Caco-2 (cell line): Measurements from ENCODE around the gene WDR54. TPM values are rescaled to one million over a fixed set of nuclear protein-coding genes. Genes with fewer than 3 reads are reported as not detected.

Source experiments
- BruUV-seq: library from RNA; stranded (reverse); fragments of 400-500 nt; replicated peaks from 2 replicates; lab custom pipeline; 2021; lab: Mats Ljungman, UMichigan
- CTCF ChIA-PET: fragments of 300-600 bp; sonication (Branson Sonifier 250); formaldehyde crosslinking; loops from one replicate; lab custom pipeline; 2022; ENCODE audit warnings: antibody characterized with exemption; lab: Charles Lee
- POLR2A ChIA-PET: fragments of 300-600 bp; sonication (Branson Sonifier 250); formaldehyde crosslinking; loops from one replicate; lab custom pipeline; 2022; ENCODE audit warnings: antibody characterized with exemption; lab: Charles Lee
- DNase-seq, 2 experiments: peaks; one replicate each; pipeline versions ENCODE4 v3.0.0 to v3.0.0-alpha.2; 2020 to 2022
- H3K27me3 ChIP-seq: replicated peaks from 2 replicates; pipeline ENCODE4 v1.6.0; 2011; ENCODE audit warnings: low read length; ENCODE audit not compliant: control insufficient read depth, insufficient read depth
- H3K36me3 ChIP-seq: 2 replicates; pipeline ENCODE4 v1.5.1; 2011; ENCODE audit warnings: low read length; ENCODE audit not compliant: control insufficient read depth, insufficient read depth
- H3K4me1 ChIP-seq: fragments of 250-450 bp; sonication (Bioruptor Pico); 2 replicates; pipeline ENCODE4 v1.5.1; 2020; ENCODE audit warnings: mild to moderate bottlenecking
- H3K4me3 ChIP-seq: 2 replicates; pipeline ENCODE4 v1.5.1; 2011; ENCODE audit warnings: low read depth, mild to moderate bottlenecking, control low read depth, low read length
- H3K9me3 ChIP-seq: fragments of 250-450 bp; sonication (Bioruptor Pico); 2 replicates; pipeline ENCODE4 v1.5.1; 2020; ENCODE audit warnings: mild to moderate bottlenecking, moderate library complexity
- H3K27ac Mint-ChIP-seq: one replicate; pipeline ENCODE4 v1.8.0; 2022; ENCODE audit warnings: mixed read lengths; ENCODE audit not compliant: unreplicated experiment
- H3K27me3 Mint-ChIP-seq: one replicate; pipeline ENCODE4 v1.8.0; 2022; ENCODE audit warnings: mixed read lengths; ENCODE audit not compliant: insufficient read depth, unreplicated experiment
- H3K36me3 Mint-ChIP-seq: one replicate; pipeline ENCODE4 v1.8.0; 2022; ENCODE audit warnings: mild to moderate bottlenecking, mixed read lengths; ENCODE audit not compliant: insufficient read depth, unreplicated experiment
- H3K4me1 Mint-ChIP-seq: one replicate; pipeline ENCODE4 v1.8.0; 2022; ENCODE audit warnings: low read depth, mixed read lengths; ENCODE audit not compliant: unreplicated experiment
- H3K4me3 Mint-ChIP-seq: one replicate; pipeline ENCODE4 v1.8.0; 2022; ENCODE audit warnings: mild to moderate bottlenecking, moderate library complexity, mixed read lengths; ENCODE audit not compliant: unreplicated experiment
- H3K9me3 Mint-ChIP-seq: one replicate; pipeline ENCODE4 v1.8.0; 2022; ENCODE audit warnings: mixed read lengths; ENCODE audit not compliant: unreplicated experiment
- CTCF ChIP-seq, 2 experiments: fragments of 200-600 bp in 1 of 2; IDR thresholded peaks; 1 replicate in 1 of 2; 2 replicates in 1 of 2; pipeline versions ENCODE4 v1.5.1 to v1.8.0; 2011 to 2022; ENCODE audit warnings: antibody characterized with exemption in 1 of 2, control low read depth in 1 of 2, inconsistent platforms in 1 of 2, low read depth in 1 of 2, low read length in 1 of 2, mild to moderate bottlenecking in 1 of 2, moderate library complexity in 1 of 2; ENCODE audit not compliant: insufficient read depth in 1 of 2, severe bottlenecking in 1 of 2, unreplicated experiment in 1 of 2
- intact Hi-C: fragments of 100-400 bp; cut with micrococcal nuclease; formaldehyde crosslinking; loops from one replicate; pipeline ENCODE4 v1.10.0; 2022; ENCODE audit not compliant: unreplicated experiment
- total RNA-seq: library from RNA; stranded (reverse); gene quantifications from 2 replicates; pipeline ENCODE4 v1.2.3, GENCODE V29; 2022

WDR54 gene
- total RNA-seq, 1 experiment from 2014 or later, result 9.9 TPM

GRCh38 chr2:74378007-74378406, 43.5 kb upstream of the WDR54 start:
- Histone ChIP-seq H3K4me1 (no peaks in the 10 kb centered on the region), H3K36me3 (peaks cover 2% of the 10 kb centered on the region), H3K27me3 (no peaks in the 10 kb centered on the region), H3K4me3 (no peak overlapping the region), H3K9me3 (no peaks in the 10 kb centered on the region)
- no peak for TF ChIP-seq CTCF (IDR thresholded peaks at IDR 0.05; ENCODE audit: insufficient read depth in 1 of 2, low read depth in 1 of 2, low read length in 1 of 2, severe bottlenecking in 1 of 2, unreplicated experiment in 1 of 2)
- DNase-seq, result no peak
- intact Hi-C loops, result no loop called here
- CTCF ChIA-PET, result no interaction called here
- Mint-ChIP-seq H3K9me3 (no peaks in the 10 kb centered on the region), H3K4me1 (no peaks in the 10 kb centered on the region), H3K36me3 (peaks cover 25% of the 10 kb centered on the region), H3K4me3 (no peak overlapping the region), H3K27ac (no peak overlapping the region), H3K27me3 (no peaks in the 10 kb centered on the region)
- POLR2A ChIA-PET, result no interaction called here
- no TSS peak for BruUV-seq

- no peak for TF ChIP-seq CTCF (IDR thresholded peaks at IDR 0.05; ENCODE audit: insufficient read depth in 1 of 2, low read depth in 1 of 2, low read length in 1 of 2, severe bottlenecking in 1 of 2, unreplicated experiment in 1 of 2)
- H3K27ac Mint-ChIP-seq, result no peak within 1 kb of the TSS
- peaks cover 4% of the 10 kb centered on the region; the same call in 1 of the 2 replicates for H3K4me1 ChIP-seq
- DNase-seq, result no peak
- POLR2A ChIA-PET, result no interaction called here
- H3K36me3 ChIP-seq, result peaks cover 2% of the 10 kb centered on the region
- H3K4me3 Mint-ChIP-seq, result no peak within 1 kb of the TSS
- H3K4me1 Mint-ChIP-seq, result no peaks in the 10 kb centered on the region
- intact Hi-C loops, result no loop called here
- CTCF ChIA-PET, result interaction anchor here (1.3 kb wide), 1 partner anchor 12 kb away, joined by 4 read pairs; no protein-coding TSS in a partner anchor
- BruUV-seq, result no TSS peak
- no peaks in the 10 kb centered on the region for H3K27me3 Mint-ChIP-seq
- H3K9me3 ChIP-seq, result no peaks in the 10 kb centered on the region
- H3K4me3 ChIP-seq, result no peak within 1 kb of the TSS
- H3K27me3 ChIP-seq, result no peaks in the 10 kb centered on the region
- H3K9me3 Mint-ChIP-seq, result no peaks in the 10 kb centered on the region
- H3K36me3 Mint-ChIP-seq, result peaks cover 26% of the 10 kb centered on the region
These were observed 41.4 kb upstream of the WDR54 start, which contains the start of gene DCTN1 for GRCh38 chr2:74379851-74380789. DCTN1 (minus strand) TSS chr2:74380311; CDS start chr2:74380037, 274 bp downstream.

- H3K4me3 ChIP-seq, result no peak overlapping the region
- Mint-ChIP-seq H3K4me1 (no peaks in the 10 kb centered on the region), H3K27ac (no peak overlapping the region), H3K36me3 (peaks cover 25% of the 10 kb centered on the region), H3K4me3 (no peak overlapping the region), H3K9me3 (no peaks in the 10 kb centered on the region), H3K27me3 (no peaks in the 10 kb centered on the region)
- peaks cover 4% of the 10 kb centered on the region; the same call in 1 of the 2 replicates for H3K4me1 ChIP-seq
- CTCF ChIA-PET, result interaction anchor here (1.0 kb wide), 1 partner anchor 10 kb away, joined by 6 read pairs; no protein-coding TSS in a partner anchor
- intact Hi-C loops, result no loop called here
- H3K36me3 ChIP-seq, result peaks cover 2% of the 10 kb centered on the region
- POLR2A ChIA-PET, result no interaction called here
- no peaks in the 10 kb centered on the region for H3K9me3 ChIP-seq
- DNase-seq, result no peak
- no peak for TF ChIP-seq CTCF (IDR thresholded peaks at IDR 0.05; ENCODE audit: insufficient read depth in 1 of 2, low read depth in 1 of 2, low read length in 1 of 2, severe bottlenecking in 1 of 2, unreplicated experiment in 1 of 2)
- BruUV-seq, result no TSS peak
- H3K27me3 ChIP-seq, result no peaks in the 10 kb centered on the region
These were observed 39.8 kb upstream of the WDR54 start for GRCh38 chr2:74381751-74382150.
